ENCODE data around the gene CAV2. TPM values are rescaled to one million over a fixed set of nuclear protein-coding genes. Genes with fewer than 3 reads are reported as not detected.

Gene CAV2
- total and polyA plus RNA-seq, 9 of the 15 experiments (the other 6 are each of a cell fraction or from before 2014, with no cell fraction given): 16.1 to 137 (median 38.3) TPM

GRCh38 chr7:116492654-116493109 lies 6.9 kb upstream of the CAV2 start (continued):
- TF ChIP-seq ZNF589 (CRISPR knock-in tag; IDR thresholded peaks at IDR 0.05; ENCODE audit: low read depth) (no peak), GATAD2A (IDR thresholded peaks at IDR 0.05) (no peak), ARID2 (IDR thresholded peaks at IDR 0.05) (no peak), THRAP3 (IDR thresholded peaks at IDR 0.05; ENCODE audit: borderline replicate concordance) (peak; percentile 51; the same call in 1 of the 2 replicates), MYNN (IDR thresholded peaks at IDR 0.05) (peak; percentile 61; the same call in 1 of the 2 replicates), MYNN (CRISPR knock-in tag; IDR thresholded peaks at IDR 0.05) (no peak), SMAD2 (IDR thresholded peaks at IDR 0.05; ENCODE audit: low read depth, low read length) (no peak), ZBTB12 (CRISPR knock-in tag; IDR thresholded peaks at IDR 0.05) (no peak), MTA3 (IDR thresholded peaks at IDR 0.05; ENCODE audit: borderline replicate concordance) (0 out of 2 replicates have a peak, but pooled peaks have one; percentile 9), HDAC1 (IDR thresholded peaks at IDR 0.05) (no peak), MAFK (IDR thresholded peaks at IDR 0.05; ENCODE audit: low read length) (no peak), ZNF324 (CRISPR knock-in tag; IDR thresholded peaks at IDR 0.05) (no peak), PML (IDR thresholded peaks at IDR 0.05; ENCODE audit: low read length) (no peak), MCM7 (IDR thresholded peaks at IDR 0.05) (no peak), HDAC8 (tag; IDR thresholded peaks at IDR 0.05) (no peak), BRD9 (IDR thresholded peaks at IDR 0.05; ENCODE audit: low read depth, partially characterized antibody) (peak; percentile 7), TAL1 (IDR thresholded peaks at IDR 0.05) (no peak), CBX8 (IDR thresholded peaks at IDR 0.05; ENCODE audit: borderline replicate concordance, extremely low read depth, low read depth, low read length, poor library complexity, severe bottlenecking) (no peak), ZZZ3 (IDR thresholded peaks at IDR 0.05) (no peak), SNRNP70 (optimal IDR thresholded peaks at IDR 0.05; ENCODE audit: low read depth, low read length) (no peak), ZNF780A (CRISPR knock-in tag; IDR thresholded peaks at IDR 0.05) (no peak), U2AF1 (optimal IDR thresholded peaks at IDR 0.05; ENCODE audit: low read depth, low read length) (no peak), ZFP30 (CRISPR knock-in tag; IDR thresholded peaks at IDR 0.05; ENCODE audit: borderline replicate concordance) (no peak), ZNF165 (CRISPR knock-in tag; IDR thresholded peaks at IDR 0.05; ENCODE audit: borderline replicate concordance) (no peak)
- TF ChIP-seq, protein P1, sequence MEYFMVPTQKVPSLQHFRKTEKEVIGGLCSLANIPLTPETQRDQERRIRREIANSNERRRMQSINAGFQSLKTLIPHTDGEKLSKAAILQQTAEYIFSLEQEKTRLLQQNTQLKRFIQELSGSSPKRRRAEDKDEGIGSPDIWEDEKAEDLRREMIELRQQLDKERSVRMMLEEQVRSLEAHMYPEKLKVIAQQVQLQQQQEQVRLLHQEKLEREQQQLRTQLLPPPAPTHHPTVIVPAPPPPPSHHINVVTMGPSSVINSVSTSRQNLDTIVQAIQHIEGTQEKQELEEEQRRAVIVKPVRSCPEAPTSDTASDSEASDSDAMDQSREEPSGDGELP (CRISPR knock-in tag; IDR thresholded peaks at IDR 0.05; ENCODE audit: borderline replicate concordance): no peak
- TF ChIP-seq, protein P2, sequence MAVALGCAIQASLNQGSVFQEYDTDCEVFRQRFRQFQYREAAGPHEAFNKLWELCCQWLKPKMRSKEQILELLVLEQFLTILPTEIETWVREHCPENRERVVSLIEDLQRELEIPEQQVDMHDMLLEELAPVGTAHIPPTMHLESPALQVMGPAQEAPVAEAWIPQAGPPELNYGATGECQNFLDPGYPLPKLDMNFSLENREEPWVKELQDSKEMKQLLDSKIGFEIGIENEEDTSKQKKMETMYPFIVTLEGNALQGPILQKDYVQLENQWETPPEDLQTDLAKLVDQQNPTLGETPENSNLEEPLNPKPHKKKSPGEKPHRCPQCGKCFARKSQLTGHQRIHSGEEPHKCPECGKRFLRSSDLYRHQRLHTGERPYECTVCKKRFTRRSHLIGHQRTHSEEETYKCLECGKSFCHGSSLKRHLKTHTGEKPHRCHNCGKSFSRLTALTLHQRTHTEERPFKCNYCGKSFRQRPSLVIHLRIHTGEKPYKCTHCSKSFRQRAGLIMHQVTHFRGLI (CRISPR knock-in tag; IDR thresholded peaks at IDR 0.05): no peak
- TF ChIP-seq, protein P3, sequence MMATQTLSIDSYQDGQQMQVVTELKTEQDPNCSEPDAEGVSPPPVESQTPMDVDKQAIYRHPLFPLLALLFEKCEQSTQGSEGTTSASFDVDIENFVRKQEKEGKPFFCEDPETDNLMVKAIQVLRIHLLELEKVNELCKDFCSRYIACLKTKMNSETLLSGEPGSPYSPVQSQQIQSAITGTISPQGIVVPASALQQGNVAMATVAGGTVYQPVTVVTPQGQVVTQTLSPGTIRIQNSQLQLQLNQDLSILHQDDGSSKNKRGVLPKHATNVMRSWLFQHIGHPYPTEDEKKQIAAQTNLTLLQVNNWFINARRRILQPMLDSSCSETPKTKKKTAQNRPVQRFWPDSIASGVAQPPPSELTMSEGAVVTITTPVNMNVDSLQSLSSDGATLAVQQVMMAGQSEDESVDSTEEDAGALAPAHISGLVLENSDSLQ (IDR thresholded peaks at IDR 0.05): no peak
- TF ChIP-seq, protein P4, sequence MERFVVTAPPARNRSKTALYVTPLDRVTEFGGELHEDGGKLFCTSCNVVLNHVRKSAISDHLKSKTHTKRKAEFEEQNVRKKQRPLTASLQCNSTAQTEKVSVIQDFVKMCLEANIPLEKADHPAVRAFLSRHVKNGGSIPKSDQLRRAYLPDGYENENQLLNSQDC (CRISPR knock-in tag; IDR thresholded peaks at IDR 0.05): no peak

Measured in K562 (cell line).